ENCODE measurements around the gene NOL9. TPM values are rescaled to one million over a fixed set of nuclear protein-coding genes. Genes with fewer than 3 reads are reported as not detected.

NOL9 gene
- total and polyA plus RNA-seq, 2 of the 13 experiments (the other 11 are each of a cell fraction or from before 2014, with no cell fraction given) = 18.0 to 24.7 TPM

DNA sequence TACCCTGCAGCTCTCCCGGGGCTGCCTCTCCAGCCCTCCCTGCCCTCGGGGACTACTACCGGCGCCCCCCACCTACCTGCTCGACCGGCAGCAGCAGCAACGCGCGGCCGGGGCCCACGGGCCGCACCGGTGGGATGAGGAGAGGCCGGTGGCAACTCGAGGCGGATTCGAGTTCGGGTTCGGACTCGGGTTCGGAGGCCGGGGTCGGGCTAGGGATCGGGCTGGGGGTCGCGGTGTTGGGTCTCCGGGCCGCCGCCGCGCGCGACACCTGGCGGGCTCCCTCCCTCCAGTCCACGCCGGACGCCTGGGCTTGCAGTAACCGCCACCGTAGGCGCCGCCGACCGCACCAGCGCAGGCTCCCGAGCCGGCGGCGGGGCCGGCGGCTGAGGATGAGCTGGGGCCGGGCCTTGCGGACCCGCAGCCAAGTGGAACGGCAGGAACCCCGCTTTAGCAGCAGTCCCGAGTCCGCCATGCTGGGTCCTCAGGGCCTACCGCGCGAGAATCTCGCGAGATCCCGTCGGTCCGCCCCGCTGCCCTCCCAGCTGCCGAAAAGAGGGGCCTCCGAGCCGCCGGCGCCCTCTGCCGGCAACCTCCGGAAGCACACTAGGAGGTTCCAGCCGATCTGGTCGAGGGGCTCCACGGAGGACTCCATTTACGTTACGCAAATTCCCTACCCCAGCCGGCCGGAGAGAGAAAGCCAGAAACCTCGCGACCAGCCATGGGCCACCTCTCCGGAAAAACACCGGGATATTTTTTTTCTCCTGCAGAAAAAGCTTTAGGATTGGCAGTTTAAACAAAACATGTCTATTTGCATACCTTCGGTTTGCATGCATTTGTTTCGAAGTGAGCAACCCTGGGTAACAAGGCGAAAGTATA lies at the start of gene NOL9 (continued):
- TF ChIP-seq MZF1 (CRISPR knock-in tag; IDR thresholded peaks at IDR 0.05; ENCODE audit: borderline replicate concordance) (no peak), ZGPAT (CRISPR knock-in tag; IDR thresholded peaks at IDR 0.05) (peak; percentile 82; the same call in 1 of the 2 replicates), XRCC5 (optimal IDR thresholded peaks at IDR 0.05; ENCODE audit: low read length) (peak; percentile 79), ATAD3A (CRISPR knock-in tag; IDR thresholded peaks at IDR 0.05) (no peak), FOXK1 (CRISPR knock-in tag; IDR thresholded peaks at IDR 0.05; ENCODE audit: borderline replicate concordance, low read depth) (peak; percentile 48; the same call in 1 of the 2 replicates), MAFK (conservative IDR thresholded peaks at IDR 0.05 in 1 of 2, IDR thresholded peaks at IDR 0.05 in 1 of 2; ENCODE audit: low read length in 2 of 2) (no peak), NCOA5 (CRISPR knock-in tag; IDR thresholded peaks at IDR 0.05) (no peak), ZNF263 (CRISPR knock-in tag; IDR thresholded peaks at IDR 0.05) (peak; percentile 77), NBN (conservative IDR thresholded peaks at IDR 0.05) (no peak), ZNF280D (CRISPR knock-in tag; IDR thresholded peaks at IDR 0.05) (no peak), ZNF713 (CRISPR knock-in tag; IDR thresholded peaks at IDR 0.05) (no peak), PHB2 (IDR thresholded peaks at IDR 0.05; ENCODE audit: partially characterized antibody) (no peak), ELF3 (CRISPR knock-in tag; IDR thresholded peaks at IDR 0.05) (peak; percentile 68; the same call in 1 of the 2 replicates), DZIP1 (CRISPR knock-in tag; IDR thresholded peaks at IDR 0.05) (no peak), ZMYM2 (CRISPR knock-in tag; IDR thresholded peaks at IDR 0.05) (no peak), ZNF569 (CRISPR knock-in tag; IDR thresholded peaks at IDR 0.05; ENCODE audit: borderline replicate concordance) (no peak), ZNF354B (CRISPR knock-in tag; IDR thresholded peaks at IDR 0.05) (no peak), GFI1 (CRISPR knock-in tag; IDR thresholded peaks at IDR 0.05; ENCODE audit: borderline replicate concordance) (no peak)
- TF ChIP-seq, protein P1, sequence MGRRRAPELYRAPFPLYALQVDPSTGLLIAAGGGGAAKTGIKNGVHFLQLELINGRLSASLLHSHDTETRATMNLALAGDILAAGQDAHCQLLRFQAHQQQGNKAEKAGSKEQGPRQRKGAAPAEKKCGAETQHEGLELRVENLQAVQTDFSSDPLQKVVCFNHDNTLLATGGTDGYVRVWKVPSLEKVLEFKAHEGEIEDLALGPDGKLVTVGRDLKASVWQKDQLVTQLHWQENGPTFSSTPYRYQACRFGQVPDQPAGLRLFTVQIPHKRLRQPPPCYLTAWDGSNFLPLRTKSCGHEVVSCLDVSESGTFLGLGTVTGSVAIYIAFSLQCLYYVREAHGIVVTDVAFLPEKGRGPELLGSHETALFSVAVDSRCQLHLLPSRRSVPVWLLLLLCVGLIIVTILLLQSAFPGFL (CRISPR knock-in tag; IDR thresholded peaks at IDR 0.05) = 0 out of 2 replicates have a peak, but pooled peaks have one; percentile 27
